ENCODE data around the gene SYT5.
A peak's percentile ranks its signal among the peaks of the same experiment; 100 is the strongest.
"Not testable (repeated sequence)": the region's sequence is repeated elsewhere in the genome, so short reads cannot be mapped to it uniquely, and the experiment has no call there.

The SYT5 gene

GRCh38 chr19:55206664-55207500 is 26.8 kb upstream of the SYT5 start:
- DNase-seq, result peak in 1 of 5 experiments; percentile 21

- not testable (repeated sequence) for DNase-seq
Observed at GRCh38 chr19:55202199-55202598, 22.1 kb upstream of the SYT5 start.

- DNase-seq, result no peak
Observed at GRCh38 chr19:55199620-55200204, 19.6 kb upstream of the SYT5 start.

GRCh38 chr19:55198651-55199050 is 18.6 kb upstream of the SYT5 start:
- no peak for DNase-seq

- peak in 1 of 5 experiments; percentile 18 for DNase-seq
Observed at GRCh38 chr19:55197528-55197927, 17.4 kb upstream of the SYT5 start.

GRCh38 chr19:55196803-55197202 is 16.7 kb upstream of the SYT5 start:
- no peak for DNase-seq

- no peak for DNase-seq
Observed at GRCh38 chr19:55193481-55193880, 13.4 kb upstream of the SYT5 start.

GRCh38 chr19:55189403-55189835 is 9.3 kb upstream of the SYT5 start:
- no peak for DNase-seq

- DNase-seq, result no peak
Observed at GRCh38 chr19:55188625-55189024, 8.5 kb upstream of the SYT5 start.

- DNase-seq, result no peak
Observed at GRCh38 chr19:55186080-55186479, 6.0 kb upstream of the SYT5 start.

GRCh38 chr19:55181740-55182139 is 1.7 kb upstream of the SYT5 start:
- no peak for DNase-seq

- DNase-seq, result peak; percentile 85 to 95 (median 93)
Observed at GRCh38 chr19:55178781-55179599, 1.1 kb downstream of the SYT5 start.

- DNase-seq, result peak in 1 of 5 experiments; percentile 49
Observed at GRCh38 chr19:55176076-55176475, 4.0 kb downstream of the SYT5 start.

GRCh38 chr19:55175117-55175867 is 4.8 kb downstream of the SYT5 start:
- DNase-seq, result no peak

- no peak for DNase-seq
Observed at GRCh38 chr19:55174425-55175116, 5.5 kb downstream of the SYT5 start.

GRCh38 chr19:55173714-55174409 is 6.2 kb downstream of the SYT5 start:
- DNase-seq, result no peak

- no peak for DNase-seq
Observed at GRCh38 chr19:55173186-55173713, 6.8 kb downstream of the SYT5 start.

GRCh38 chr19:55172741-55173140 is 7.3 kb downstream of the SYT5 start:
- no peak for DNase-seq

GRCh38 chr19:55172318-55172717 is 7.8 kb downstream of the SYT5 start:
- DNase-seq, result not testable (repeated sequence)

GRCh38 chr19:55171440-55171839 is 8.6 kb downstream of the SYT5 start:
- DNase-seq, result no peak

- DNase-seq, result no peak
Observed at GRCh38 chr19:55169136-55169535, 11.0 kb downstream of the SYT5 start.

Data from T-helper 2 cell (primary cell).